Liver (tissue), 9 donors: ENCODE results near the gene DCAF8. TPM values are rescaled to one million over a fixed set of nuclear protein-coding genes. Genes with fewer than 3 reads are reported as not detected.

Source experiments
- DNase-seq: peaks from one replicate; pipeline ENCODE4 v3.0.0-alpha.2; 2017; ENCODE audit warnings: low spot score
- H3K27ac ChIP-seq, 2 donors: one replicate each; pipeline ENCODE4 v1.7.0; 2013; ENCODE audit warnings: inconsistent platforms in 2 of 2, low read length in 2 of 2, control low read depth in 1 of 2, low read depth in 1 of 2, mild to moderate bottlenecking in 1 of 2
- H3K27me3 ChIP-seq, 4 donors: one replicate each; pipeline versions ENCODE4 v1.6.1 to v1.7.0; 2013; ENCODE audit warnings: low read length in 3 of 4, inconsistent platforms in 1 of 4, mild to moderate bottlenecking in 1 of 4, moderate library complexity in 1 of 4; ENCODE audit not compliant: control insufficient read depth in 4 of 4, insufficient read depth in 4 of 4
- H3K36me3 ChIP-seq, 4 donors: one replicate each; pipeline versions ENCODE4 v1.6.1 to v1.7.0; 2013; ENCODE audit warnings: low read length in 3 of 4, mild to moderate bottlenecking in 3 of 4, low read depth in 1 of 4, moderate library complexity in 1 of 4; ENCODE audit not compliant: control insufficient read depth in 4 of 4, insufficient read depth in 3 of 4
- H3K4me1 ChIP-seq, 4 donors: one replicate each; pipeline versions ENCODE4 v1.6.1 to v1.7.0; 2013; ENCODE audit warnings: low read length in 3 of 4, mild to moderate bottlenecking in 3 of 4, moderate library complexity in 1 of 4; ENCODE audit not compliant: control insufficient read depth in 4 of 4, insufficient read depth in 4 of 4
- H3K4me3 ChIP-seq, 3 donors: one replicate each; pipeline versions ENCODE4 v1.6.1 to v1.7.0; 2013; ENCODE audit warnings: low read length in 3 of 3, control low read depth in 1 of 3, low read depth in 1 of 3, mild to moderate bottlenecking in 1 of 3
- H3K9ac ChIP-seq, 2 donors: one replicate each; pipeline ENCODE4 v1.7.0; 2013; ENCODE audit warnings: low read length in 2 of 2, mild to moderate bottlenecking in 2 of 2, moderate library complexity in 2 of 2, control low read depth in 1 of 2, low read depth in 1 of 2
- H3K9me3 ChIP-seq, 4 donors: one replicate each; pipeline versions ENCODE4 v1.6.1 to v1.7.0; 2013; ENCODE audit warnings: low read length in 3 of 4; ENCODE audit not compliant: control insufficient read depth in 4 of 4
- ATF3 ChIP-seq: IDR thresholded peaks from 2 replicates; pipeline ENCODE4 v1.6.1; 2016; ENCODE audit warnings: antibody characterized with exemption
- CTCF ChIP-seq: fragments of 150-350 bp; IDR thresholded peaks from 2 replicates; pipeline ENCODE4 v1.5.1; 2017; ENCODE audit warnings: improper control_type of control experiment, low read depth, low read length; ENCODE audit not compliant: missing input control
- EGR1 ChIP-seq, 2 donors: IDR thresholded peaks; 2 replicates each; pipeline ENCODE4 v1.6.1; 2016 to 2018; ENCODE audit warnings: antibody characterized with exemption in 2 of 2, low read depth in 2 of 2
- FOXA1 ChIP-seq: IDR thresholded peaks from 2 replicates; pipeline ENCODE4 v1.6.1; 2016; ENCODE audit warnings: antibody characterized with exemption
- FOXA2 ChIP-seq: IDR thresholded peaks from 2 replicates; pipeline ENCODE4 v1.6.1; 2016; ENCODE audit warnings: antibody characterized with exemption
- HNF4G ChIP-seq: IDR thresholded peaks from 2 replicates; pipeline ENCODE4 v1.6.1; 2016; ENCODE audit warnings: antibody characterized with exemption
- JUND ChIP-seq, 2 donors: IDR thresholded peaks; 2 replicates each; pipeline ENCODE4 v1.6.1; 2016; ENCODE audit warnings: antibody characterized with exemption in 2 of 2
- MAX ChIP-seq: IDR thresholded peaks from 2 replicates; pipeline ENCODE4 v1.6.1; 2016; ENCODE audit warnings: antibody characterized with exemption
- RAD21 ChIP-seq, 2 donors: IDR thresholded peaks; 2 replicates each; pipeline ENCODE4 v1.6.1; 2016; ENCODE audit warnings: antibody characterized with exemption in 2 of 2, mild to moderate bottlenecking in 2 of 2
- RXRA ChIP-seq, 2 donors: IDR thresholded peaks; 2 replicates each; pipeline ENCODE4 v1.6.1; 2017 to 2018; ENCODE audit warnings: antibody characterized with exemption in 2 of 2, mild to moderate bottlenecking in 1 of 2
- SP1 ChIP-seq: IDR thresholded peaks from 2 replicates; pipeline ENCODE4 v1.6.1; 2018; ENCODE audit warnings: antibody characterized with exemption, mild to moderate bottlenecking
- TAF1 ChIP-seq: conservative IDR thresholded peaks from 2 replicates; pipeline ENCODE4 v1.6.1; 2016; ENCODE audit warnings: antibody characterized with exemption, mild to moderate bottlenecking
- WGBS: extraction: QIAGEN DNeasy Blood & Tissue Kit; methylation state at CpG from one replicate; pipeline ENCODE4 v1.1.7; 2013; 5-methylcytosine and 5-hydroxymethylcytosine counted together
- polyA plus RNA-seq, 2 donors: library from polyadenylated mRNA; stranded (reverse) in 1 of 2; unstranded in 1 of 2; fragments of 200-250 nt in 1 of 2; fragments of >200 nt in 1 of 2; fragmentation: Nextera tagmentation in 1 of 2; extraction: Ambion mirVana in 1 of 2; gene quantifications; one replicate each; pipeline versions ENCODE4 v1.2.1 to v1.2.3, GENCODE V29; 2013 to 2015
- total RNA-seq, 2 donors: library from RNA; depleted of rRNA; stranded (reverse); fragments of >200 nt; gene quantifications; one replicate each; pipeline ENCODE4 v1.2.3, GENCODE V29; 2014
- TF ChIP-seq, protein P1 (sequence below): IDR thresholded peaks from 2 replicates; pipeline ENCODE4 v1.6.1; 2016; ENCODE audit warnings: antibody characterized with exemption, mild to moderate bottlenecking
- TF ChIP-seq, protein P2 (sequence below): IDR thresholded peaks from 2 replicates; pipeline ENCODE4 v1.6.1; 2016; ENCODE audit warnings: antibody characterized with exemption
- donor health status: healthy.
- donor health status: healthy.
- donor health status: healthy.
- donor health status: healthy.
- donor health status: healthy.

The DCAF8 gene
- total and polyA plus RNA-seq, 4 donors, result 80.3 to 199 (median 102) TPM

- H3K27ac ChIP-seq, result no peak overlapping the region
- WGBS, result 97% methylated on average over 7 of the region's 7 CpGs
- peaks cover 7 to 52% (median 44%) of the 10 kb centered on the region in 4 donors for H3K36me3 ChIP-seq
These were observed 20.5 kb upstream of the DCAF8 start for GRCh38 chr1:160282807-160283206.

More at GRCh38 chr1:160282807-160283206, 20.5 kb upstream of the DCAF8 start:
- TF ChIP-seq MAX (no peak), JUND (IDR thresholded peaks at IDR 0.05) (no peak), TAF1 (no peak), HNF4G (no peak), FOXA1 (no peak), CTCF (no peak), SP1 (no peak), EGR1 (IDR thresholded peaks at IDR 0.05; ENCODE audit: low read depth in 2 of 2) (no peak), RAD21 (IDR thresholded peaks at IDR 0.05) (no peak), ATF3 (no peak), RXRA (IDR thresholded peaks at IDR 0.05) (no peak), FOXA2 (no peak)
- TF ChIP-seq, protein P1, sequence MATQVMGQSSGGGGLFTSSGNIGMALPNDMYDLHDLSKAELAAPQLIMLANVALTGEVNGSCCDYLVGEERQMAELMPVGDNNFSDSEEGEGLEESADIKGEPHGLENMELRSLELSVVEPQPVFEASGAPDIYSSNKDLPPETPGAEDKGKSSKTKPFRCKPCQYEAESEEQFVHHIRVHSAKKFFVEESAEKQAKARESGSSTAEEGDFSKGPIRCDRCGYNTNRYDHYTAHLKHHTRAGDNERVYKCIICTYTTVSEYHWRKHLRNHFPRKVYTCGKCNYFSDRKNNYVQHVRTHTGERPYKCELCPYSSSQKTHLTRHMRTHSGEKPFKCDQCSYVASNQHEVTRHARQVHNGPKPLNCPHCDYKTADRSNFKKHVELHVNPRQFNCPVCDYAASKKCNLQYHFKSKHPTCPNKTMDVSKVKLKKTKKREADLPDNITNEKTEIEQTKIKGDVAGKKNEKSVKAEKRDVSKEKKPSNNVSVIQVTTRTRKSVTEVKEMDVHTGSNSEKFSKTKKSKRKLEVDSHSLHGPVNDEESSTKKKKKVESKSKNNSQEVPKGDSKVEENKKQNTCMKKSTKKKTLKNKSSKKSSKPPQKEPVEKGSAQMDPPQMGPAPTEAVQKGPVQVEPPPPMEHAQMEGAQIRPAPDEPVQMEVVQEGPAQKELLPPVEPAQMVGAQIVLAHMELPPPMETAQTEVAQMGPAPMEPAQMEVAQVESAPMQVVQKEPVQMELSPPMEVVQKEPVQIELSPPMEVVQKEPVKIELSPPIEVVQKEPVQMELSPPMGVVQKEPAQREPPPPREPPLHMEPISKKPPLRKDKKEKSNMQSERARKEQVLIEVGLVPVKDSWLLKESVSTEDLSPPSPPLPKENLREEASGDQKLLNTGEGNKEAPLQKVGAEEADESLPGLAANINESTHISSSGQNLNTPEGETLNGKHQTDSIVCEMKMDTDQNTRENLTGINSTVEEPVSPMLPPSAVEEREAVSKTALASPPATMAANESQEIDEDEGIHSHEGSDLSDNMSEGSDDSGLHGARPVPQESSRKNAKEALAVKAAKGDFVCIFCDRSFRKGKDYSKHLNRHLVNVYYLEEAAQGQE, result no peak
- TF ChIP-seq, protein P2, sequence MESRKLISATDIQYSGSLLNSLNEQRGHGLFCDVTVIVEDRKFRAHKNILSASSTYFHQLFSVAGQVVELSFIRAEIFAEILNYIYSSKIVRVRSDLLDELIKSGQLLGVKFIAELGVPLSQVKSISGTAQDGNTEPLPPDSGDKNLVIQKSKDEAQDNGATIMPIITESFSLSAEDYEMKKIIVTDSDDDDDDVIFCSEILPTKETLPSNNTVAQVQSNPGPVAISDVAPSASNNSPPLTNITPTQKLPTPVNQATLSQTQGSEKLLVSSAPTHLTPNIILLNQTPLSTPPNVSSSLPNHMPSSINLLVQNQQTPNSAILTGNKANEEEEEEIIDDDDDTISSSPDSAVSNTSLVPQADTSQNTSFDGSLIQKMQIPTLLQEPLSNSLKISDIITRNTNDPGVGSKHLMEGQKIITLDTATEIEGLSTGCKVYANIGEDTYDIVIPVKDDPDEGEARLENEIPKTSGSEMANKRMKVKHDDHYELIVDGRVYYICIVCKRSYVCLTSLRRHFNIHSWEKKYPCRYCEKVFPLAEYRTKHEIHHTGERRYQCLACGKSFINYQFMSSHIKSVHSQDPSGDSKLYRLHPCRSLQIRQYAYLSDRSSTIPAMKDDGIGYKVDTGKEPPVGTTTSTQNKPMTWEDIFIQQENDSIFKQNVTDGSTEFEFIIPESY, result no peak
- Histone ChIP-seq H3K9ac (no peak overlapping the region), H3K9me3 (no peaks in the 10 kb centered on the region), H3K4me1 (peaks cover 5 to 44% (median 38%) of the 10 kb centered on the region in 4 donors), H3K27me3 (no peaks in the 10 kb centered on the region), H3K4me3 (no peak overlapping the region)
- no peak for DNase-seq
